GM12878 (cell line): ENCODE results near the gene KCNC1. TPM values are rescaled to one million over a fixed set of nuclear protein-coding genes. Genes with fewer than 3 reads are reported as not detected.

ENCODE experiments used
- ASH2L ChIP-seq: fragments of 300-600, 200-600 bp; sonication (generic); IDR thresholded peaks from 2 replicates; pipeline ENCODE4 v1.6.1; 2017; ENCODE audit warnings: low read depth, mild to moderate bottlenecking, borderline replicate concordance
- BCLAF1 ChIP-seq: fragments of 450-650 bp; IDR thresholded peaks from 2 replicates; pipeline ENCODE4 v1.6.1; 2017; ENCODE audit warnings: antibody characterized with exemption, mild to moderate bottlenecking, moderate library complexity
- BRCA1 ChIP-seq: IDR thresholded peaks from 2 replicates; pipeline ENCODE4 v1.6.1; 2011; ENCODE audit warnings: low read depth, low read length, improper control_type of control experiment
- HDGF ChIP-seq: fragments of 450-650 bp; IDR thresholded peaks from 2 replicates; pipeline ENCODE4 v1.6.1; 2016; ENCODE audit warnings: antibody characterized with exemption
- NFXL1 ChIP-seq: fragments of 450-650 bp; IDR thresholded peaks from 2 replicates; pipeline ENCODE4 v1.6.1; 2017; ENCODE audit warnings: antibody characterized with exemption, mild to moderate bottlenecking, borderline replicate concordance
- NFYA ChIP-seq: IDR thresholded peaks from 2 replicates; pipeline ENCODE4 v1.6.1; 2011; ENCODE audit warnings: low read depth, mild to moderate bottlenecking, low read length, improper control_type of control experiment, borderline replicate concordance
- RCOR1 ChIP-seq: conservative IDR thresholded peaks from 2 replicates; pipeline ENCODE4 v1.6.1; 2012; ENCODE audit warnings: low read depth, low read length, improper control_type of control experiment
- STAT1 ChIP-seq: fragments of 450-650 bp; conservative IDR thresholded peaks from 2 replicates; pipeline ENCODE4 v1.6.1; 2014; ENCODE audit warnings: antibody characterized with exemption, mild to moderate bottlenecking
- ZBTB4 ChIP-seq: fragments of 450-650 bp; formaldehyde crosslinking; IDR thresholded peaks from 2 replicates; pipeline ENCODE4 v1.4.0; 2022; ENCODE audit warnings: mild to moderate bottlenecking, moderate library complexity
- polyA plus RNA-seq, 11 experiments: library from polyadenylated mRNA; depleted of rRNA in 4 of 11; unstranded in 6 of 11; stranded (reverse) in 5 of 11; fragments of >200 nt; fragmentation: Nextera tagmentation in 4 of 11; fragmentation: Illumina TruSeq in 1 of 11; extraction: Ambion mirVana in 4 of 11; extraction: Trizol in 1 of 11; gene quantifications; 1 replicate in 1 of 11; 2 replicates in 10 of 11; pipeline versions ENCODE4 v1.2.1 to v1.2.3, GENCODE V29; 2011 to 2016; ENCODE audit warnings: inconsistent platforms in 2 of 11, missing spikeins in 2 of 11, low read depth in 1 of 11
- total RNA-seq, 4 experiments: library from RNA; depleted of rRNA in 3 of 4; stranded (reverse); fragments of >200 nt in 3 of 4; fragmentation: Illumina TruSeq in 1 of 4; extraction: Trizol in 1 of 4; gene quantifications; 2 replicates each; pipeline versions ENCODE4 v1.2.1 to v1.2.3, GENCODE V29; 2013 to 2021

KCNC1 gene
- total and polyA plus RNA-seq, 10 of the 15 experiments (the other 5 are each of a cell fraction or from before 2014, with no cell fraction given), result 0.27 to 0.34 TPM; not detected in 8

GRCh38 chr11:17802491-17802890 is 67.9 kb downstream of the KCNC1 start (continued):
- TF ChIP-seq ZBTB4 (no peak), BRCA1 (no peak), NFYA (no peak), BCLAF1 (no peak), NFXL1 (no peak), STAT1 (no peak), ASH2L (no peak), RCOR1 (no peak), HDGF (no peak)
